ENCODE results near the gene NCKAP1.

DNA sequence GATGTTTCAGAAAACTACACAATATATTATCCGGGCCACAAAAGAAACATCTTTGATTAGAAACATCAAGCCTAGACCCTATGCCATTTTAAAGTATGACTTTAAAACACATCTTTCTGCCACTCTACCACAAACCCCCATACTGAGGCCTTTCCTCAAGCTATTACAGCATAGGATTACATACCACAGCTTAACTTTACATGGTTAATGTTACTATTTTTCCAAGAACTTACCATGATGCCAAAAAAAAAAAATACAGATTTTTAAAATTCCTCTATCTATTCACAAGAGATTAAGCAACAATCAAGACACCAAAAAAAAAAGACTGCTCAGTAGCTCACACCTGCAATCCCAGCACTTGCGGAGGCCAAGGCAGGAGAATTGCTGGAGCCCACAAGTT, 9.0 kb downstream of the NCKAP1 start:
- TF ChIP-seq, protein P1, sequence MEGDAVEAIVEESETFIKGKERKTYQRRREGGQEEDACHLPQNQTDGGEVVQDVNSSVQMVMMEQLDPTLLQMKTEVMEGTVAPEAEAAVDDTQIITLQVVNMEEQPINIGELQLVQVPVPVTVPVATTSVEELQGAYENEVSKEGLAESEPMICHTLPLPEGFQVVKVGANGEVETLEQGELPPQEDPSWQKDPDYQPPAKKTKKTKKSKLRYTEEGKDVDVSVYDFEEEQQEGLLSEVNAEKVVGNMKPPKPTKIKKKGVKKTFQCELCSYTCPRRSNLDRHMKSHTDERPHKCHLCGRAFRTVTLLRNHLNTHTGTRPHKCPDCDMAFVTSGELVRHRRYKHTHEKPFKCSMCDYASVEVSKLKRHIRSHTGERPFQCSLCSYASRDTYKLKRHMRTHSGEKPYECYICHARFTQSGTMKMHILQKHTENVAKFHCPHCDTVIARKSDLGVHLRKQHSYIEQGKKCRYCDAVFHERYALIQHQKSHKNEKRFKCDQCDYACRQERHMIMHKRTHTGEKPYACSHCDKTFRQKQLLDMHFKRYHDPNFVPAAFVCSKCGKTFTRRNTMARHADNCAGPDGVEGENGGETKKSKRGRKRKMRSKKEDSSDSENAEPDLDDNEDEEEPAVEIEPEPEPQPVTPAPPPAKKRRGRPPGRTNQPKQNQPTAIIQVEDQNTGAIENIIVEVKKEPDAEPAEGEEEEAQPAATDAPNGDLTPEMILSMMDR (IDR thresholded peaks at IDR 0.05) = no peak
- TF ChIP-seq POLR2A (IDR thresholded peaks at IDR 0.05) = no peak

Data from body of pancreas (tissue), 4 donors.